Astrocyte (in vitro differentiated cells and primary cell): ENCODE results near the gene PEPD.

ENCODE experiments used
- CTCF ChIP-seq: IDR thresholded peaks from 2 replicates; pipeline ENCODE4 v1.5.1; 2011; ENCODE audit warnings: low read depth, mild to moderate bottlenecking, inconsistent platforms, low read length, moderate library complexity; ENCODE audit not compliant: insufficient read depth
- EZH2 ChIP-seq: IDR thresholded peaks from 2 replicates; pipeline ENCODE4 v1.6.1; 2012; ENCODE audit warnings: mild to moderate bottlenecking, low read length, inconsistent platforms; ENCODE audit not compliant: insufficient read depth

GRCh38 chr19:33472691-33473652 is 48.6 kb downstream of the PEPD start:
- TF ChIP-seq EZH2 (no peak), CTCF (no peak)
